Skeletal muscle tissue (tissue), 4 donors: ENCODE data around the gene STK35. TPM values are rescaled to one million over a fixed set of nuclear protein-coding genes. Genes with fewer than 3 reads are reported as not detected.

Experiments
- H3K27ac ChIP-seq: one replicate; pipeline ENCODE4 v1.7.0; 2013; ENCODE audit warnings: mild to moderate bottlenecking, low read depth, low read length, inconsistent platforms
- H3K27me3 ChIP-seq, 3 donors: one replicate each; pipeline ENCODE4 v1.7.0; 2013; ENCODE audit warnings: low read length in 3 of 3; ENCODE audit not compliant: control insufficient read depth in 3 of 3, insufficient read depth in 3 of 3
- H3K36me3 ChIP-seq, 3 donors: one replicate each; pipeline ENCODE4 v1.7.0; 2013; ENCODE audit warnings: low read length in 3 of 3; ENCODE audit not compliant: control insufficient read depth in 3 of 3, insufficient read depth in 3 of 3
- H3K4me1 ChIP-seq, 3 donors: one replicate each; pipeline ENCODE4 v1.7.0; 2013; ENCODE audit warnings: low read length in 3 of 3, mild to moderate bottlenecking in 3 of 3; ENCODE audit not compliant: control insufficient read depth in 3 of 3, insufficient read depth in 3 of 3
- H3K4me3 ChIP-seq, 3 donors: one replicate each; pipeline ENCODE4 v1.7.0; 2013; ENCODE audit warnings: low read length in 3 of 3
- H3K9ac ChIP-seq, 3 donors: one replicate each; pipeline ENCODE4 v1.7.0; 2013; ENCODE audit warnings: low read length in 3 of 3, mild to moderate bottlenecking in 3 of 3, moderate library complexity in 2 of 3, low read depth in 1 of 3
- H3K9me3 ChIP-seq, 3 donors: one replicate each; pipeline ENCODE4 v1.7.0; 2013; ENCODE audit warnings: low read length in 3 of 3; ENCODE audit not compliant: control insufficient read depth in 3 of 3
- total RNA-seq: library from RNA; depleted of rRNA; stranded (reverse); fragments of >200 nt; gene quantifications from one replicate; pipeline ENCODE4 v1.2.3, GENCODE V29; 2014
- donor health status: Osteomylitis.

Gene STK35
- total RNA-seq, 1 donor from 2014 or later, result 7.8 TPM

- no peaks in the 10 kb centered on the region for H3K9me3 ChIP-seq
- peaks cover 0 to 5% (median 3%) of the 10 kb centered on the region in 3 donors for H3K4me1 ChIP-seq
- H3K36me3 ChIP-seq, result peaks cover 0 to 8% (median 8%) of the 10 kb centered on the region in 3 donors
- no peak overlapping the region for H3K9ac ChIP-seq
- no peak overlapping the region for H3K4me3 ChIP-seq
- H3K27ac ChIP-seq, result no peak overlapping the region
- no peaks in the 10 kb centered on the region for H3K27me3 ChIP-seq
These were observed 50.2 kb downstream of the STK35 start for GRCh38 chr20:2151858-2152281.

- Histone ChIP-seq H3K27me3 (no peaks in the 10 kb centered on the region), H3K9me3 (no peaks in the 10 kb centered on the region), H3K4me1 (peaks cover 0 to 5% (median 3%) of the 10 kb centered on the region in 3 donors), H3K4me3 (no peak overlapping the region), H3K27ac (no peak overlapping the region), H3K36me3 (peaks cover 0 to 8% (median 5%) of the 10 kb centered on the region in 3 donors), H3K9ac (no peak overlapping the region)
These were observed 50.7 kb downstream of the STK35 start for GRCh38 chr20:2152317-2152716.

DNA sequence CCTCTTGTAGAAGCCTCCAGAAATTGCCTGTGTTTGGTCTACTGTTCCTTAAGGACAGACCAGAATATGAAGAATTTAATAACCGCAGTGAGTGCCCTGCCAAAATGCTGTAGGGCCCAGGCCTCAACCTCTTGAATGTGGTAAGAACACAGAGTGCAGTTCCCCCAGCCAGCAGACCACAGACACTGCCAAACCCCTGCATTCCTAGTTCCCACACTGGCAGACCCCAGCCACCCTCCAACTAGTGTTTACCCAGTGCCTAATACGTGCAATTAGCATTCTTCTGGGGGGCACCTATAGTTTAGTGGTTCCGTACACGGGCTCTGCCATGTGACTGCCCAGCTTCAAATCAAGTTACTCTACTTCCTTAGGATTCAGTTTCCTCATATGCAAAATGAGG, 51.7 kb downstream of the STK35 start:
- H3K9ac ChIP-seq, result no peak overlapping the region
- H3K4me1 ChIP-seq, result peaks cover 0 to 5% (median 3%) of the 10 kb centered on the region in 3 donors
- no peak overlapping the region for H3K4me3 ChIP-seq
- peaks cover 0 to 5% (median 2%) of the 10 kb centered on the region in 3 donors for H3K36me3 ChIP-seq
- H3K27ac ChIP-seq, result no peak overlapping the region
- no peaks in the 10 kb centered on the region for H3K27me3 ChIP-seq
- H3K9me3 ChIP-seq, result no peaks in the 10 kb centered on the region

DNA sequence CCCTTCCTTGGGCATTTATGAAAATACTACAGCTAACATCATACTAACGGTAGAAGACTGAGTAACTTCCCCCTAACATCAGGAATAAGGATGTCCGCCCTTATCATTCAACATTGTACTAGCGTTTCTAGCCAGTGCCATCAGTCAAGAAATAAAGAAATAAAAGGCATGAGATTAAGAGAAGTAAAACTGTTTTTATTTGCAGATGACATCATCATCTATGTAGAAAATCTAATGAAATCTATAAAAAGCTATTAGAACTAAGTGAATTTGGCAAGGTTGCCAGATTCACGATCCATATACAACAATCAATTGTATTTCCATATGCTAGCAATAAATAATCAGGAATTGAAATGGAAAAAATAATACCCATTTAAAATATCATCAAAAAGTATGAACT, 54.6 kb downstream of the STK35 start:
- no peak overlapping the region for H3K4me3 ChIP-seq

DNA sequence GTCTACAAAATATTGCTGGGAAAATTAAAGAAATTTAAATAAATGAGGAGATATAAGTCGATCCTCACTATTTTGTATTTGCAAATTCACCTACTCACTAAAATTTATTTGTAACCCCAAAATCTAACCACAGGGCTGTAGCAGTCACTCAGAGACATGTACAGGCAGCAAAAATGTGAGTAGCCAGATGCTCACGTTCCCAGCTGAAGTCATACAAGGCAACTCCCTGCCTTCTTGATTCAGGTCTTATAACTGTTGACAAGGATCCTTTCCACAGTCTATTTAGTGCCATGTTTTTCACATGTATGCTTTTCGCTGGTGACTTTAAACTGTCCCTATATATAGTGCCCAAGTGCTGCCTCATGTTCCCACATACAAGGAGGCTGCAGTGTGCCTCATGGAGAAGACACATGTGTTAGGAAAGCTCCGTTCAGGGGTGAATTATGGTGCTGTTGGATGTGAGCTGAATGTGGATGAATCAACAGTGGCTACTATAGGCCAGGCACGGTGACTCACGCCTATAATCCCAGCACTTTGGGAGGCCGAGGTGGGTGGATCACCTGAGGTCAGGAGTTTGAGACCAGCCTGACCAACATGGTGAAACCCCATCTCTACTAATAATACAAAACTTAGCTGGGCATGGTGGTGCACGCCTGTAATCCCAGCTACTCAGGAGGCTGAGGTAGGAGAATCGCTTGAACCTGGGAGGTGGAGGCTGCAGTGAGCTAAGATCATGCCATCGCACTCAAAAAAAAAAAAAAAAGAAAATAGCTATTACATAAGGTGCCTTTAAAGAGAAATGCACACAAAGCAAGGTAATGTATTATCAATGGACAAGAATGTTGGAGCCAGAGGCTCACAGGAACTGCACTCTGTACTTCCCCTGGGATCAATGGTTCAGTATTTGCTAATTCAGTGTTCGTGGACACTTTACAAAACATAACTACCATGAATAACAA, 55.3 kb downstream of the STK35 start:
- Histone ChIP-seq H3K4me3 (no peak overlapping the region), H3K9ac (no peak overlapping the region), H3K27me3 (no peaks in the 10 kb centered on the region), H3K4me1 (peaks cover 0 to 3% (median 3%) of the 10 kb centered on the region in 3 donors), H3K9me3 (no peaks in the 10 kb centered on the region), H3K27ac (no peak overlapping the region), H3K36me3 (no peaks in the 10 kb centered on the region)

More for the DNA sequence above, 54.6 kb downstream of the STK35 start:
- H3K36me3 ChIP-seq, result no peaks in the 10 kb centered on the region
- H3K4me1 ChIP-seq, result peaks cover 0 to 3% (median 3%) of the 10 kb centered on the region in 3 donors
- no peaks in the 10 kb centered on the region for H3K9me3 ChIP-seq
- H3K27ac ChIP-seq, result no peak overlapping the region
- no peak overlapping the region for H3K9ac ChIP-seq
- no peaks in the 10 kb centered on the region for H3K27me3 ChIP-seq

GRCh38 chr20:2162125-2162822, 60.6 kb downstream of the STK35 start:
- Histone ChIP-seq H3K27me3 (peaks cover 0 to 2% (median 0%) of the 10 kb centered on the region in 3 donors), H3K9ac (no peak overlapping the region), H3K4me3 (no peak overlapping the region), H3K9me3 (no peaks in the 10 kb centered on the region), H3K4me1 (no peaks in the 10 kb centered on the region), H3K27ac (no peak overlapping the region), H3K36me3 (no peaks in the 10 kb centered on the region)

DNA sequence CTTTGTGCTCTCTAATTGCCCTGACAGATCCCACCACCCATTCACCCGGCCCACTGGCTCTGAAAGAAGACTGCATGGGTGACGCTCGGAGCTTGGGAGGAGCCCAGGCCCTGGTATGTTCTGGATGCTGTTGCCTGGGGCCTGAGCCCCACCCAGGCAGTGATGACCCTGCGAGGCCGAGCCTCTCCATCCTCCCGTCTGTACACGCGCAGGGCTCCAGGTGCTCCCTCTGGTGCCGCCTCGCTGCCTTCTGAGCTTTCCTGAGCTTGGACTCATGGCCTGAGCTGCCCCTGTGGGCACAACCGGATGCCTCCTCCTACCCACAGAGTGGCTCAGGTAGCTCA, 61.2 kb downstream of the STK35 start:
- H3K27me3 ChIP-seq, result peaks cover 0 to 2% (median 0%) of the 10 kb centered on the region in 3 donors
- no peak overlapping the region for H3K27ac ChIP-seq
- H3K9me3 ChIP-seq, result no peaks in the 10 kb centered on the region
- H3K36me3 ChIP-seq, result no peaks in the 10 kb centered on the region
- no peaks in the 10 kb centered on the region for H3K4me1 ChIP-seq
- no peak overlapping the region for H3K9ac ChIP-seq
- no peak overlapping the region for H3K4me3 ChIP-seq

- H3K4me3 ChIP-seq, result no peak overlapping the region
- H3K27ac ChIP-seq, result no peak overlapping the region
- H3K4me1 ChIP-seq, result no peaks in the 10 kb centered on the region
- no peak overlapping the region for H3K9ac ChIP-seq
- H3K36me3 ChIP-seq, result no peaks in the 10 kb centered on the region
- no peaks in the 10 kb centered on the region for H3K9me3 ChIP-seq
- peaks cover 0 to 2% (median 0%) of the 10 kb centered on the region in 3 donors for H3K27me3 ChIP-seq
These were observed 61.7 kb downstream of the STK35 start for GRCh38 chr20:2163312-2163711.

GRCh38 chr20:2163757-2164156, 62.1 kb downstream of the STK35 start:
- Histone ChIP-seq H3K27ac (no peak overlapping the region), H3K4me1 (no peaks in the 10 kb centered on the region), H3K9me3 (no peaks in the 10 kb centered on the region), H3K9ac (no peak overlapping the region), H3K4me3 (no peak overlapping the region), H3K27me3 (peaks cover 0 to 2% (median 0%) of the 10 kb centered on the region in 3 donors), H3K36me3 (no peaks in the 10 kb centered on the region)

DNA sequence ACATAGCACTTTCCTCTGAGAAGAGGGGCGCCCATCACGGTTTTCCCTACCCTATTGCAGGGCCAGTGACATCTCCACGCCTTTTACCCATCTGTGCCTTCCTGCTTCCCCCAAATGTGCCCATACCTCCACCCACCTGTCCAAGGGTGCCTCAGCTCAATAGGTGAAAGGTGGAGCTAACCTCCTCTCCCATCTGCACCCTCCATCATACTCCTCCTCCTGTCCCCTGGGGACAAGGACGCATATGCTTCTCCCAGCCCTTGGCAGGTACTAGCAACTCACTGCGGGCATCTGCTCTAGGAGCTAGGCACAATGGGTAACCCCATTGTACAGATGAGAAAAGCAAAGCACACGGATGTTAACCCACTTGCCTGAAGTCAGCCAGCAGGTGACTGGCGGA, 62.8 kb downstream of the STK35 start:
- no peaks in the 10 kb centered on the region for H3K4me1 ChIP-seq
- H3K4me3 ChIP-seq, result no peak overlapping the region
- no peak overlapping the region for H3K9ac ChIP-seq
- no peaks in the 10 kb centered on the region for H3K9me3 ChIP-seq
- peaks cover 0 to 2% (median 0%) of the 10 kb centered on the region in 3 donors for H3K27me3 ChIP-seq
- H3K27ac ChIP-seq, result no peak overlapping the region
- no peaks in the 10 kb centered on the region for H3K36me3 ChIP-seq
